ENCODE data around the gene ETNK1.

ETNK1 gene

GRCh38 chr12:22615963-22616501 is 8.9 kb upstream of the ETNK1 start:
- no peak overlapping the region for H3K4me2 ChIP-seq (ENCODE audit: low read depth, low read length, poor library complexity, severe bottlenecking)
- no peak overlapping the region for H3K4me3 ChIP-seq (ENCODE audit: insufficient read depth, low read length, poor library complexity, severe bottlenecking)
- H3K36me3 ChIP-seq (ENCODE audit: low read length) = no peaks in the 10 kb centered on the region
- H3K9ac ChIP-seq (ENCODE audit: low read length) = no peak overlapping the region
- H2AFZ ChIP-seq (ENCODE audit: low read depth, low read length, severe bottlenecking) = no peak overlapping the region
- no peaks in the 10 kb centered on the region for H3F3A ChIP-seq (ENCODE audit: insufficient read depth)
- H3K27ac ChIP-seq (ENCODE audit: low read depth, low read length) = no peak overlapping the region
- TF ChIP-seq EZH2phosphoT487 (conservative IDR thresholded peaks at IDR 0.05; ENCODE audit: low read length) = no peak
- TF ChIP-seq, protein P1, sequence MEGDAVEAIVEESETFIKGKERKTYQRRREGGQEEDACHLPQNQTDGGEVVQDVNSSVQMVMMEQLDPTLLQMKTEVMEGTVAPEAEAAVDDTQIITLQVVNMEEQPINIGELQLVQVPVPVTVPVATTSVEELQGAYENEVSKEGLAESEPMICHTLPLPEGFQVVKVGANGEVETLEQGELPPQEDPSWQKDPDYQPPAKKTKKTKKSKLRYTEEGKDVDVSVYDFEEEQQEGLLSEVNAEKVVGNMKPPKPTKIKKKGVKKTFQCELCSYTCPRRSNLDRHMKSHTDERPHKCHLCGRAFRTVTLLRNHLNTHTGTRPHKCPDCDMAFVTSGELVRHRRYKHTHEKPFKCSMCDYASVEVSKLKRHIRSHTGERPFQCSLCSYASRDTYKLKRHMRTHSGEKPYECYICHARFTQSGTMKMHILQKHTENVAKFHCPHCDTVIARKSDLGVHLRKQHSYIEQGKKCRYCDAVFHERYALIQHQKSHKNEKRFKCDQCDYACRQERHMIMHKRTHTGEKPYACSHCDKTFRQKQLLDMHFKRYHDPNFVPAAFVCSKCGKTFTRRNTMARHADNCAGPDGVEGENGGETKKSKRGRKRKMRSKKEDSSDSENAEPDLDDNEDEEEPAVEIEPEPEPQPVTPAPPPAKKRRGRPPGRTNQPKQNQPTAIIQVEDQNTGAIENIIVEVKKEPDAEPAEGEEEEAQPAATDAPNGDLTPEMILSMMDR (IDR thresholded peaks at IDR 0.05; ENCODE audit: insufficient read depth, low read length, poor library complexity, severe bottlenecking) = no peak
- no peaks in the 10 kb centered on the region for H3K9me2 ChIP-seq (replicated peaks; ENCODE audit: insufficient read depth, low read length)
- H3K79me2 ChIP-seq (ENCODE audit: insufficient read depth, low read length) = no peaks in the 10 kb centered on the region
- no peaks in the 10 kb centered on the region for H4K20me1 ChIP-seq (ENCODE audit: low read depth, low read length)
- peaks cover 3% of the 10 kb centered on the region; the same call in 1 of the 2 replicates for H3K9me3 ChIP-seq (ENCODE audit: insufficient read depth, low read length)
- H3K27me3 ChIP-seq (ENCODE audit: low read length) = no peaks in the 10 kb centered on the region; the same call in 1 of the 2 replicates

- Histone ChIP-seq H3K9ac (ENCODE audit: low read length) (no peak overlapping the region), H3K36me3 (ENCODE audit: low read length) (no peaks in the 10 kb centered on the region), H3K79me2 (ENCODE audit: insufficient read depth, low read length) (no peaks in the 10 kb centered on the region), H4K20me1 (ENCODE audit: low read depth, low read length) (no peaks in the 10 kb centered on the region), H2AFZ (ENCODE audit: low read depth, low read length, severe bottlenecking) (no peak overlapping the region), H3K27me3 (ENCODE audit: low read length) (no peaks in the 10 kb centered on the region; the same call in 1 of the 2 replicates), H3F3A (ENCODE audit: insufficient read depth) (no peaks in the 10 kb centered on the region), H3K4me2 (ENCODE audit: low read depth, low read length, poor library complexity, severe bottlenecking) (no peak overlapping the region), H3K27ac (ENCODE audit: low read depth, low read length) (no peak overlapping the region), H3K9me3 (ENCODE audit: insufficient read depth, low read length) (0 out of 2 replicates have a peak, but pooled peaks cover 3% of the 10 kb centered on the region), H3K9me2 (replicated peaks; ENCODE audit: insufficient read depth, low read length) (no peaks in the 10 kb centered on the region), H3K4me3 (ENCODE audit: insufficient read depth, low read length, poor library complexity, severe bottlenecking) (no peak overlapping the region)
- TF ChIP-seq, protein P1 (IDR thresholded peaks at IDR 0.05; ENCODE audit: insufficient read depth, low read length, poor library complexity, severe bottlenecking) = no peak
- no peak for TF ChIP-seq EZH2phosphoT487 (conservative IDR thresholded peaks at IDR 0.05; ENCODE audit: low read length)
Measured at GRCh38 chr12:22617630-22618029, 7.3 kb upstream of the ETNK1 start.

DNA sequence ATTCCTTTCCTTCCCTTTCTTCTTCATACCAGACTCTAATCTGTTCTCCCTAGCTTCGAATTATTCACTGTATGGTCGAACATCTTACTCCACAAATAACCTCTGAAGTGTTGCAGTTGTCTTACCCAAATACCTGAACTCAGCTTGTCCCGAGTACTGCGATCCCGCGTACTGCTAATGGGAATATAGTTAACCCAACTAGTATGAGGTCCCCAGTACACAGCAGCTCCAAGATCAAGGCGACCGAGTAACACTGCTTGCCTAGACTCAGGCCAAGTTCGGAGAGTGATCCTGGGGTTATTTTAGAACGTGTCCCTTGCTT is 462 bp upstream of the ETNK1 start:
- peak overlapping the region; percentile 82 for H2AFZ ChIP-seq (ENCODE audit: low read depth, low read length, severe bottlenecking)
- peak overlapping the region; percentile 69 for H3K9ac ChIP-seq (ENCODE audit: low read length)
- H3K27me3 ChIP-seq (ENCODE audit: low read length) = no peaks in the 10 kb centered on the region
- H3K4me2 ChIP-seq (ENCODE audit: low read depth, low read length, poor library complexity, severe bottlenecking) = peak overlapping the region; percentile 97
- no peak overlapping the region for H3K27ac ChIP-seq (ENCODE audit: low read depth, low read length)
- H4K20me1 ChIP-seq (ENCODE audit: low read depth, low read length) = peaks cover 20% of the 10 kb centered on the region
- no peaks in the 10 kb centered on the region for H3K9me2 ChIP-seq (replicated peaks; ENCODE audit: insufficient read depth, low read length)
- H3K9me3 ChIP-seq (ENCODE audit: insufficient read depth, low read length) = no peaks in the 10 kb centered on the region
- TF ChIP-seq, protein P1 (IDR thresholded peaks at IDR 0.05; ENCODE audit: insufficient read depth, low read length, poor library complexity, severe bottlenecking) = no peak
- no peak for TF ChIP-seq EZH2phosphoT487 (conservative IDR thresholded peaks at IDR 0.05; ENCODE audit: low read length)
- peak overlapping the region; percentile 85 for H3K4me3 ChIP-seq (ENCODE audit: insufficient read depth, low read length, poor library complexity, severe bottlenecking)
- no peaks in the 10 kb centered on the region; the same call in 1 of the 2 replicates for H3F3A ChIP-seq (ENCODE audit: insufficient read depth)
- H3K79me2 ChIP-seq (ENCODE audit: insufficient read depth, low read length) = peaks cover 45% of the 10 kb centered on the region
- 0 out of 2 replicates have a peak, but pooled peaks cover 8% of the 10 kb centered on the region for H3K36me3 ChIP-seq (ENCODE audit: low read length)
